GM10248 (cell line): ENCODE data around the gene PPP3R1.

Source experiments
- CTCF ChIA-PET: fragments of 300-600 bp; sonication (Branson Sonifier 250); formaldehyde crosslinking; extraction: SDS; loops from one replicate; lab custom pipeline; 2021; ENCODE audit warnings: antibody characterized with exemption; lab: Yijun Ruan, JAX
- POLR2A ChIA-PET: fragments of 350-650 bp; sonication (Branson Sonifier 250); formaldehyde crosslinking; extraction: SDS; loops from one replicate; lab custom pipeline; 2020; ENCODE audit warnings: antibody characterized with exemption; lab: Yijun Ruan, JAX
- DNase-seq: peaks from one replicate; pipeline ENCODE4 v3.0.0; 2012; ENCODE audit errors: extremely low spot score
- CTCF ChIP-seq: IDR thresholded peaks from 2 replicates; pipeline ENCODE4 v1.5.1; 2012; ENCODE audit warnings: mild to moderate bottlenecking, low read depth; ENCODE audit errors: extremely low read depth, missing control alignments, control extremely low read depth

The PPP3R1 gene

DNA sequence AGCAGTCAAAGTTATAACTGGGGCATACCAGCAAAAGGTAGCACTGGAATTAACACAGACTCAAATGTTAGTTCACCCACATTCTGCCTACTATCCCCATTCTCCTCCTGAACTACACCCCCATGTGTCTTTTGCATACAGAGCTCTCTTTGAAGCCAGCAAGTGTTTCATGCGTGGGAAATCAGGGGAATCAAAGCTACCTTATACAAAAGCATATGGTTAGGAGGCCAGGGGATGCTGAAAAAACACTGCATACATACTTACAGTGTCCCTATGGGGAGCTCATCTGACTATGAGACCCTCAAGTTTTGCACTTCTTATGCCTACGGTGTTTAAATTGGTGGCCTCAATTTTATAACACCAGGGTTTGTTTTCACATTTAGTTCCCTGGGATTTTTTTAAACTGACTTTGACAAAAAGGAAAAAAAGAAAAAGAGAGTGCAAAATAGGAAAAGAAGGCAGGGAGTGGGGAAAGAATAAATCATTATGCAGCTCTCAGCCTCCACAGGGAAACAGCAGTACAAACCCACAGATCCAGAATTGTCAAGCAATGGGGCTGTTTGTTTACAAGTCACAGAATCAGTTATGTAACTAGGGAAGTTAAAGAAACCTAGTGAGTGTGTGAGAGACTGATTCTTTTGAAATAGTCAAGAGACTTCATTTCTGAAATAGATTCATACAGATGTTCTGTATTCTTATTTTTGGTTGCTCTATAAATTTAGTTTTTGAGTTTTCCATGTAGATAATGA is 20.1 kb upstream of the PPP3R1 start:
- POLR2A ChIA-PET = interaction anchor here (0.6 kb wide), 1 partner anchor 26 kb away, joined by 8 read pairs; no protein-coding TSS in a partner anchor

GRCh38 chr2:68266655-68267054 is 14.3 kb upstream of the PPP3R1 start:
- ChIA-PET CTCF (interaction anchor here (1.0 to 2.0 kb wide), 3 partner anchors 12 to 145 kb away, joined by 3 to 5 read pairs (median 3); no protein-coding TSS in a partner anchor), POLR2A (no interaction called here)
- TF ChIP-seq CTCF = no peak
- DNase-seq = no peak

More for the DNA sequence above, 20.1 kb upstream of the PPP3R1 start:
- no peak for TF ChIP-seq CTCF
- CTCF ChIA-PET = interaction anchor here (0.8 to 2.4 kb wide), 5 partner anchors 10 to 169 kb away, joined by 3 to 8 read pairs (median 4); no protein-coding TSS in a partner anchor
- no peak for DNase-seq

DNA sequence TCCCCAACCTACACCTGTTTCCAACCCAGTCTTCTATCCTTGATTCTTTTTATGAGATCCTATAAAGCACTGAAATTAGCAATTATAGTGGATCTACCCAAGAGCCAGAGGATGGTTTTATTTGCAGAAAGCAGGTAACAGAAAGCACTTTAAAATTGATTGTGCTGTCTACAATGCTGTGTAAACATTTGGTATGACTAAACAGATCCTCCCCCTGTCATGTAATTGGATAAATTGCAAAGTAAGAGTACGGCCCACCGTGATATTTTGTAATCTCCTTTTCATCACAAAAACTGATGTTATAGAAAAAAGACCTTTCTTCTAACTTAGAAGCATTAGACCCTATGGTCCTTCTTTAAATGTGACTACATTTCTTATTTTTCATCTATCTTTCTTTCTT is 11.3 kb upstream of the PPP3R1 start:
- CTCF ChIA-PET = interaction anchor here (0.9 to 1.0 kb wide), 2 partner anchors 13 to 32 kb away, joined by 3 read pairs; no protein-coding TSS in a partner anchor
- TF ChIP-seq CTCF = no peak
- no peak for DNase-seq
- POLR2A ChIA-PET = no interaction called here

DNA sequence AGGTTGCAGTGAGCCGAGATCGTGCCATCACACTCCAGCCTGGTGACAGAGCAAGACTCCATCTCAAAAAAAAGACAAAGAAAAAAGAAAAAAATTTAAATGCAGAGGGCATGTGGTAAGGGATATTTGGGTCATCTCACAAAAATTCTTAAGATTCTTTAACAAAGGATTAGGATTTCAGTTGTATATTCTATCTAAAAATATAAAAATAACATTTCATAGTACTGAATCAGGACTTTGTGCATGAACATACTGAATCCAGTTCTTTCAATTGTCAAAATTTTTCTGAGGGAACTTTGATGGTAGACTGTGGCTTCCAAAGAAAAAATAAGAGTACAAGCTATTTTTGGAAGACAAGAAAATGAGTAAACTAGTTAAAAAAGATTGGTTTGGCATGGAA is 6.5 kb upstream of the PPP3R1 start:
- no peak for DNase-seq
- POLR2A ChIA-PET = no interaction called here
- CTCF ChIA-PET = no interaction called here
- TF ChIP-seq CTCF = no peak

DNA sequence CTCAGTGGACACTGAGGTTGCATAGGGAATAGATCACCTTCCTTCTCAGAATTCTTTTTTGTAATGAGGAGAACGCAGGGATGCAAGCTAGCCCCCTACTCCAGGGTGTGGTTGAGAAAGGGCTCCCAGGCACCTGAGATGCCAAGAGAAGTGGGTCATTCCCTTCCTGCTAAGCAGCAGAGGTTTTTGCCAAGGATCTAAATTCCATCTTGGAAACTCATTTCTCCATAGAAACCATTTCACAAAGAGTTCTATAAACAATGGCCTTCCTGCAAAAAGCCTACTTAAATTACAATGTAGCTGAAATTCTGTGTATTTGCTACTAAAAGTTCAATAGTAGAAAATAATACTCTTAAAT is 3.7 kb upstream of the PPP3R1 start:
- ChIA-PET POLR2A (no interaction called here), CTCF (interaction anchor here (1.5 to 1.9 kb wide), 2 partner anchors 26 to 39 kb away, joined by 3 to 6 read pairs; no protein-coding TSS in a partner anchor)
- DNase-seq = no peak
- TF ChIP-seq CTCF = no peak

DNA sequence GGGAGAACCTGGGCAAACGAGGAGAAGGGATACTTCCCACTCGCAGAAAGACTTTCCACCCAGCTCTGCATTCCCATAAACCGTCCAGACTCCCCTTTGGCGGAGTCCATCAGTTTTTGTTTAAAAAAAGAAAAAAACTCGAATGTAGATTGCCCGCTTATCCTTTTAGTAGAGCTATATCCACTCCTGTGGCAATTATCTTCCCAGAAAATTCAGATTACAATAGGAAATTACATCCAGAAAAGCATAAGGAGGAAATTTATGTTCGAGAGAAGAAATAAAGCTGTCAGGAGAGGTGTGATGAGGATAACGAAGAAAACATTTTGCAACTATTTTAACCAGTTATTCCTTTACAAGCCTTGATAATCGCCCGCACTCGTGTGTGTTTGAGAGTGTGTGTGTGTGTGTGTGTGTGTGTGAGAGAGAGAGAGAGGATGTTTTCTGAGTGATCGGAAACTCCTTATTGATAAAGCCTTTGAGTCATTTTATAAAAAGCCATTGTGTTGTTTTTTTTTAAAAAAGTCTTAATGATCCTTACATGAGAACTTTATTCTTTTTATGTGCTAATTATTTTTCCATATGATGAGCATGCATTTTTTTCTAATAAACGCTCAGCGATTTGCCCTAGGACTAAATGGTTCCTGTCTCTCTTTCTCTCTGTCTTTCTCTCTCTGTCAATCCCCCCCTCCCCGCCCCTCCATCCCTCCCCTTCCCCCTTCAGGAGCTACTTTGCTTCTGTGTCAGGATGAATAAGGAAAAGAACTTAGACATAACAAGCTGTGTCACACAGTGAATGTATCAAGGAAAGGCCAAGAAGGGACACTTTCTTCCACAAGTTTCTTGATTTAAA is 1.1 kb upstream of the PPP3R1 start:
- ChIA-PET POLR2A (interaction anchor here (0.9 kb wide), 1 partner anchor 14 kb away, joined by 3 read pairs; no protein-coding TSS in a partner anchor), CTCF (interaction anchor here (1.0 to 2.7 kb wide), 10 partner anchors 12 to 187 kb away, joined by 3 to 11 read pairs (median 5); no protein-coding TSS in a partner anchor)
- no peak for DNase-seq
- TF ChIP-seq CTCF = no peak
